ENCODE data around the gene ZNF333. TPM values are rescaled to one million over a fixed set of nuclear protein-coding genes. Genes with fewer than 3 reads are reported as not detected.

The ZNF333 gene
- total RNA-seq: 29.6 to 34.1 TPM (median 33.6 TPM) in 3 replicates

GRCh38 chr19:14689598-14690503, at the start of gene ZNF333:
ZNF333 (plus strand) TSS chr19:14690048; CDS start chr19:14693492, 3,444 bp downstream.
- no peaks in the 10 kb centered on the region for H3K36me3 Mint-ChIP-seq
- peaks cover 11% of the 10 kb centered on the region for H3K4me1 Mint-ChIP-seq
- peaks cover 17% of the 10 kb centered on the region for H3K27me3 Mint-ChIP-seq (ENCODE audit: low read depth)
- H3K4me3 Mint-ChIP-seq: peak within 1 kb of the TSS; percentile 92
- TF ChIP-seq CTCF (IDR thresholded peaks at IDR 0.05; ENCODE audit: unreplicated experiment): no peak
- DNase-seq (ENCODE audit: low spot score in 2 of 2, unreplicated experiment in 2 of 2): peak; percentile 92 to 93
- H3K27ac Mint-ChIP-seq: peak within 1 kb of the TSS; percentile 99
- H3K9me3 Mint-ChIP-seq: no peaks in the 10 kb centered on the region

GRCh38 chr19:14648506-14648905, 41.3 kb upstream of the ZNF333 start:
- H3K27ac Mint-ChIP-seq: no peak overlapping the region
- TF ChIP-seq CTCF (IDR thresholded peaks at IDR 0.05; ENCODE audit: unreplicated experiment): no peak
- no peak for DNase-seq (ENCODE audit: low spot score in 2 of 2, unreplicated experiment in 2 of 2)
- H3K4me3 Mint-ChIP-seq: no peak overlapping the region
- H3K9me3 Mint-ChIP-seq: peaks cover 37% of the 10 kb centered on the region
- H3K36me3 Mint-ChIP-seq: no peaks in the 10 kb centered on the region
- H3K4me1 Mint-ChIP-seq: no peaks in the 10 kb centered on the region
- H3K27me3 Mint-ChIP-seq (ENCODE audit: low read depth): no peaks in the 10 kb centered on the region

- DNase-seq (ENCODE audit: low spot score in 2 of 2, unreplicated experiment in 2 of 2): no peak
- no peak for TF ChIP-seq CTCF (IDR thresholded peaks at IDR 0.05; ENCODE audit: unreplicated experiment)
- Mint-ChIP-seq H3K36me3 (no peaks in the 10 kb centered on the region), H3K4me3 (no peak overlapping the region), H3K9me3 (peaks cover 35% of the 10 kb centered on the region), H3K27ac (no peak overlapping the region), H3K27me3 (ENCODE audit: low read depth) (no peaks in the 10 kb centered on the region), H3K4me1 (no peaks in the 10 kb centered on the region)
Observed at GRCh38 chr19:14649020-14649419, 40.8 kb upstream of the ZNF333 start.

GRCh38 chr19:14650161-14650560, 39.7 kb upstream of the ZNF333 start:
- H3K4me1 Mint-ChIP-seq: no peaks in the 10 kb centered on the region
- H3K4me3 Mint-ChIP-seq: no peak overlapping the region
- peaks cover 35% of the 10 kb centered on the region for H3K9me3 Mint-ChIP-seq
- H3K27me3 Mint-ChIP-seq (ENCODE audit: low read depth): no peaks in the 10 kb centered on the region
- H3K27ac Mint-ChIP-seq: no peak overlapping the region
- no peaks in the 10 kb centered on the region for H3K36me3 Mint-ChIP-seq
- no peak for TF ChIP-seq CTCF (IDR thresholded peaks at IDR 0.05; ENCODE audit: unreplicated experiment)
- no peak for DNase-seq (ENCODE audit: low spot score in 2 of 2, unreplicated experiment in 2 of 2)

- TF ChIP-seq CTCF (IDR thresholded peaks at IDR 0.05; ENCODE audit: unreplicated experiment): no peak
- Mint-ChIP-seq H3K4me3 (no peak overlapping the region), H3K27me3 (ENCODE audit: low read depth) (no peaks in the 10 kb centered on the region), H3K36me3 (no peaks in the 10 kb centered on the region), H3K4me1 (no peaks in the 10 kb centered on the region), H3K27ac (no peak overlapping the region), H3K9me3 (peaks cover 24% of the 10 kb centered on the region)
- DNase-seq (ENCODE audit: low spot score in 2 of 2, unreplicated experiment in 2 of 2): no peak
Observed at GRCh38 chr19:14654786-14655560, 34.9 kb upstream of the ZNF333 start.
